ENCODE data around the gene WASF2.
"Not testable (repeated sequence)": the region's sequence is repeated elsewhere in the genome, so short reads cannot be mapped to it uniquely, and the experiment has no call there.

WASF2 gene

GRCh38 chr1:27447399-27447798, 42.6 kb downstream of the WASF2 start:
- DNase-seq, result no peak

GRCh38 chr1:27446496-27447020, 43.4 kb downstream of the WASF2 start:
- no peak for DNase-seq

GRCh38 chr1:27445177-27445936, 44.6 kb downstream of the WASF2 start:
- no peak for DNase-seq

- no peak for DNase-seq
Observed at GRCh38 chr1:27444632-27445031, 45.3 kb downstream of the WASF2 start.

- DNase-seq, result no peak
Observed at GRCh38 chr1:27439150-27439549, 50.8 kb downstream of the WASF2 start.

GRCh38 chr1:27438621-27439061, 51.3 kb downstream of the WASF2 start:
- DNase-seq, result no peak

- no peak for DNase-seq
Observed at GRCh38 chr1:27436204-27437159, 53.5 kb downstream of the WASF2 start.

- DNase-seq, result no peak
Observed at GRCh38 chr1:27435566-27436203, 54.3 kb downstream of the WASF2 start.

- DNase-seq, result no peak
Observed at GRCh38 chr1:27433706-27434105, 56.3 kb downstream of the WASF2 start.

- not testable (repeated sequence) for DNase-seq
Observed at GRCh38 chr1:27432725-27433124, 57.2 kb downstream of the WASF2 start.

- no peak for DNase-seq
Observed at GRCh38 chr1:27431601-27431940, 58.4 kb downstream of the WASF2 start.

GRCh38 chr1:27430903-27431600, 58.9 kb downstream of the WASF2 start:
- DNase-seq, result no peak

GRCh38 chr1:27429029-27429425, 60.9 kb downstream of the WASF2 start:
- no peak for DNase-seq

GRCh38 chr1:27428316-27429028, 61.5 kb downstream of the WASF2 start:
- no peak for DNase-seq

GRCh38 chr1:27427816-27428315, 62.1 kb downstream of the WASF2 start:
- DNase-seq, result no peak

GRCh38 chr1:27427329-27427728, 62.6 kb downstream of the WASF2 start:
- no peak for DNase-seq

GRCh38 chr1:27423709-27424108, 66.3 kb downstream of the WASF2 start:
- DNase-seq, result no peak

GRCh38 chr1:27418326-27419185, 71.4 kb downstream of the WASF2 start:
- DNase-seq, result no peak

GRCh38 chr1:27417713-27418112, 72.3 kb downstream of the WASF2 start:
- DNase-seq, result no peak

GRCh38 chr1:27416387-27417111, 73.4 kb downstream of the WASF2 start:
- no peak for DNase-seq
